CD4-positive, alpha-beta T cell treated with Interleukin-12 subunit alpha and Interleukin-12 subunit beta, for 1 hour (primary cell): ENCODE data around the gene FXYD4.

ENCODE experiments used
- DNase-seq: peaks from one replicate; pipeline ENCODE4 v3.0.0-alpha.2; 2020

Gene FXYD4

GRCh38 chr10:43347997-43348396 lies 23.4 kb upstream of the FXYD4 start:
- no peak for DNase-seq

GRCh38 chr10:43348511-43349312 lies 22.7 kb upstream of the FXYD4 start:
- peak; percentile 89 for DNase-seq

- no peak for DNase-seq
These were observed 21.3 kb upstream of the FXYD4 start for GRCh38 chr10:43350156-43350555.

- no peak for DNase-seq
These were observed 20.8 kb upstream of the FXYD4 start for GRCh38 chr10:43350686-43351085.

GRCh38 chr10:43351301-43351700 lies 20.1 kb upstream of the FXYD4 start:
- DNase-seq: no peak

GRCh38 chr10:43352951-43353350 lies 18.5 kb upstream of the FXYD4 start:
- DNase-seq: no peak

- DNase-seq: no peak
These were observed 17.7 kb upstream of the FXYD4 start for GRCh38 chr10:43353495-43354329.

GRCh38 chr10:43354330-43354635 lies 17.2 kb upstream of the FXYD4 start:
- no peak for DNase-seq

- DNase-seq: no peak
These were observed 16.5 kb upstream of the FXYD4 start for GRCh38 chr10:43354879-43355380.

GRCh38 chr10:43355749-43356371 lies 15.6 kb upstream of the FXYD4 start:
- DNase-seq: no peak

GRCh38 chr10:43360086-43360485 lies 11.3 kb upstream of the FXYD4 start:
- no peak for DNase-seq

- no peak for DNase-seq
These were observed 9.8 kb upstream of the FXYD4 start for GRCh38 chr10:43361547-43362190.

GRCh38 chr10:43362191-43362839 lies 9.1 kb upstream of the FXYD4 start:
- DNase-seq: peak; percentile 98

GRCh38 chr10:43365001-43365400 lies 6.4 kb upstream of the FXYD4 start:
- DNase-seq: no peak

- no peak for DNase-seq
These were observed 1.5 kb upstream of the FXYD4 start for GRCh38 chr10:43369921-43370320.

- no peak for DNase-seq
These were observed 693 bp upstream of the FXYD4 start for GRCh38 chr10:43370671-43371215.

- no peak for DNase-seq
These were observed 1.4 kb downstream of the FXYD4 start for GRCh38 chr10:43372765-43373361.

GRCh38 chr10:43373461-43373860 lies 2.0 kb downstream of the FXYD4 start:
- no peak for DNase-seq

- no peak for DNase-seq
These were observed 2.8 kb downstream of the FXYD4 start for GRCh38 chr10:43374194-43374593.

GRCh38 chr10:43375401-43376020 lies 4.1 kb downstream of the FXYD4 start:
- DNase-seq: no peak

- no peak for DNase-seq
These were observed 4.7 kb downstream of the FXYD4 start for GRCh38 chr10:43376046-43376635.
